Tibial nerve (tissue), 4 donors: Measurements from ENCODE around the gene PDGFB.

Experiments
- EP300 ChIP-seq, 2 donors: sonication (generic); formaldehyde crosslinking; IDR thresholded peaks; one replicate each; pipeline ENCODE4 v1.6.1; 2017; ENCODE audit warnings: antibody characterized with exemption in 2 of 2, mild to moderate bottlenecking in 1 of 2
- TF ChIP-seq, protein P1 (sequence below), 5 experiments: fragments of 200-600 bp in 3 of 5; fragments of 450-650 bp in 2 of 5; sonication (generic) in 3 of 5; IDR thresholded peaks; one replicate each; pipeline ENCODE4 v1.5.1; 2016 to 2019; ENCODE audit warnings: antibody characterized with exemption in 5 of 5, mild to moderate bottlenecking in 3 of 5, moderate library complexity in 2 of 5

DNA sequence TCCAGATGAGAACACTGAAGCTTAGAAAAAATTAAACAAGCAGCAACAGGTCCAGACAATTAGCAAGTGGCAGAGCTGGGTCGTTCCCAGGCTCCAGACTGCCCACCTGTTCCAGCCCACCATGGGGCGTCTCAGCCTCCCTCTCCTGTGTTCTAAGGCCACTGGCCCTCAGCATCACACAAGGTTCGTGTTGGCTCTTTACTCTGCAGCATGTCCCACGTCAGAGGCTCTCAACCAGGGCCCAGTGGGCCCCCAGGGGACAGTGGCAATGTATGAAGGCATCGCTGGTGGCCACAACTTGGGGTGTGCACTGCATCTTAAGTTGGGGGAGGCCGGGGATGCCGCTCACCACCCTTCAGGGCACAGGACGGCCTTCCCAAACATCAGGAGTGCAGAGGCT, 6.2 kb downstream of the PDGFB start:
- TF ChIP-seq, protein P1, sequence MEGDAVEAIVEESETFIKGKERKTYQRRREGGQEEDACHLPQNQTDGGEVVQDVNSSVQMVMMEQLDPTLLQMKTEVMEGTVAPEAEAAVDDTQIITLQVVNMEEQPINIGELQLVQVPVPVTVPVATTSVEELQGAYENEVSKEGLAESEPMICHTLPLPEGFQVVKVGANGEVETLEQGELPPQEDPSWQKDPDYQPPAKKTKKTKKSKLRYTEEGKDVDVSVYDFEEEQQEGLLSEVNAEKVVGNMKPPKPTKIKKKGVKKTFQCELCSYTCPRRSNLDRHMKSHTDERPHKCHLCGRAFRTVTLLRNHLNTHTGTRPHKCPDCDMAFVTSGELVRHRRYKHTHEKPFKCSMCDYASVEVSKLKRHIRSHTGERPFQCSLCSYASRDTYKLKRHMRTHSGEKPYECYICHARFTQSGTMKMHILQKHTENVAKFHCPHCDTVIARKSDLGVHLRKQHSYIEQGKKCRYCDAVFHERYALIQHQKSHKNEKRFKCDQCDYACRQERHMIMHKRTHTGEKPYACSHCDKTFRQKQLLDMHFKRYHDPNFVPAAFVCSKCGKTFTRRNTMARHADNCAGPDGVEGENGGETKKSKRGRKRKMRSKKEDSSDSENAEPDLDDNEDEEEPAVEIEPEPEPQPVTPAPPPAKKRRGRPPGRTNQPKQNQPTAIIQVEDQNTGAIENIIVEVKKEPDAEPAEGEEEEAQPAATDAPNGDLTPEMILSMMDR (IDR thresholded peaks at IDR 0.05): no peak
- no peak for TF ChIP-seq EP300 (IDR thresholded peaks at IDR 0.05)
